NB4 (cell line): ENCODE measurements around the gene RFX3.

Source experiments
- POLR2A ChIP-seq: IDR thresholded peaks from 2 replicates; pipeline ENCODE4 v1.6.1; 2011; ENCODE audit warnings: mild to moderate bottlenecking; ENCODE audit not compliant: insufficient read length; ENCODE audit errors: extremely low read depth
- TF ChIP-seq, protein P1 (sequence below): IDR thresholded peaks from one replicate; pipeline ENCODE4 v1.5.1; 2012; ENCODE audit warnings: low read depth, low read length
- TF ChIP-seq, protein P2 (sequence below): IDR thresholded peaks from 2 replicates; pipeline ENCODE4 v1.6.1; 2011; ENCODE audit warnings: low read depth, low read length

DNA sequence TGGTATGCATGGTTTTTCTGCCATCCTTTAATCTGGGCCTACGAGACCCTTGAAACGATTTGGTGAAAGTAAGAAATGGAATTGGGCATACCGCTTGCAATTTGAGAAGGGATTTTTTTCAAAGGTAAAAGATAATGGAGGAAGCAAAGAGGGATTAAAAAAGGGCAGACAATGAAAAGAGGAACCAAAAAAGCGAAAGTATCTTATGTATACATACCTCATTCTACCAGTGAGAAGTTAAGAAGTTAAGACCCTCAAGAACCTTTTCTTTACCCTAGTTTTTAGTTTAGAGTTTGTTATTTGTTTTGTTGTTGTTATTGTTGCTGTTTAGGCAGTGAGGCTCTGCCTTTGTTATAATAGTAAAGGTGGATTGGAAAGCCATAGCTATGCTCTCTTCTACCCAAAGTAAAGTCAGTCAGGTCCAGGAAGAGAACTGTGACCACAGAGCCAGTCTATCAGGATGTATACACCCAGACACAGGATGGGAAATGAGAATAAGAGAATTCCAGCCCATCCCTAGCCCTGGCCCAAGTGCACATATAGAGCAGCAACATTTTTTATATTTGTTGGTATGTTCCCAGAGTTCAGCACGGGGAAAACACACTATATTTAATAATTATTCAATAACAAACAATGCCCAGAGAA is 166.6 kb downstream of the RFX3 start:
- TF ChIP-seq, protein P1, sequence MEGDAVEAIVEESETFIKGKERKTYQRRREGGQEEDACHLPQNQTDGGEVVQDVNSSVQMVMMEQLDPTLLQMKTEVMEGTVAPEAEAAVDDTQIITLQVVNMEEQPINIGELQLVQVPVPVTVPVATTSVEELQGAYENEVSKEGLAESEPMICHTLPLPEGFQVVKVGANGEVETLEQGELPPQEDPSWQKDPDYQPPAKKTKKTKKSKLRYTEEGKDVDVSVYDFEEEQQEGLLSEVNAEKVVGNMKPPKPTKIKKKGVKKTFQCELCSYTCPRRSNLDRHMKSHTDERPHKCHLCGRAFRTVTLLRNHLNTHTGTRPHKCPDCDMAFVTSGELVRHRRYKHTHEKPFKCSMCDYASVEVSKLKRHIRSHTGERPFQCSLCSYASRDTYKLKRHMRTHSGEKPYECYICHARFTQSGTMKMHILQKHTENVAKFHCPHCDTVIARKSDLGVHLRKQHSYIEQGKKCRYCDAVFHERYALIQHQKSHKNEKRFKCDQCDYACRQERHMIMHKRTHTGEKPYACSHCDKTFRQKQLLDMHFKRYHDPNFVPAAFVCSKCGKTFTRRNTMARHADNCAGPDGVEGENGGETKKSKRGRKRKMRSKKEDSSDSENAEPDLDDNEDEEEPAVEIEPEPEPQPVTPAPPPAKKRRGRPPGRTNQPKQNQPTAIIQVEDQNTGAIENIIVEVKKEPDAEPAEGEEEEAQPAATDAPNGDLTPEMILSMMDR: no peak
- TF ChIP-seq POLR2A: no peak
- TF ChIP-seq, protein P2, sequence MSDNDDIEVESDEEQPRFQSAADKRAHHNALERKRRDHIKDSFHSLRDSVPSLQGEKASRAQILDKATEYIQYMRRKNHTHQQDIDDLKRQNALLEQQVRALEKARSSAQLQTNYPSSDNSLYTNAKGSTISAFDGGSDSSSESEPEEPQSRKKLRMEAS: no peak
